Activated naive CD4-positive, alpha-beta T cell treated with anti-CD3 and anti-CD28 coated beads, Interleukin-2, amount 50 U/mL, for 24 hours (primary cell): ENCODE results near the gene EPHB6.

Experiments used
- H3K27ac Mint-ChIP-seq: one replicate; pipeline ENCODE4 v1.8.0; 2021; ENCODE audit warnings: mild to moderate bottlenecking, mixed read lengths
- H3K27me3 Mint-ChIP-seq: one replicate; pipeline ENCODE4 v1.8.0; 2021; ENCODE audit warnings: mixed read lengths
- H3K36me3 Mint-ChIP-seq: one replicate; pipeline ENCODE4 v1.8.0; 2021; ENCODE audit warnings: mixed read lengths
- H3K4me1 Mint-ChIP-seq: one replicate; pipeline ENCODE4 v1.8.0; 2021; ENCODE audit warnings: mixed read lengths
- H3K4me3 Mint-ChIP-seq: one replicate; pipeline ENCODE4 v1.8.0; 2021; ENCODE audit warnings: mild to moderate bottlenecking, mixed read lengths
- H3K9me3 Mint-ChIP-seq: one replicate; pipeline ENCODE4 v1.8.0; 2021; ENCODE audit warnings: mixed read lengths

EPHB6 gene

GRCh38 chr7:142815134-142815533 is 39.7 kb upstream of the EPHB6 start:
- H3K4me3 Mint-ChIP-seq: peak overlapping the region; percentile 42
- H3K4me1 Mint-ChIP-seq: peaks cover 79% of the 10 kb centered on the region
- H3K27ac Mint-ChIP-seq: peak overlapping the region; percentile 14
- H3K27me3 Mint-ChIP-seq: no peaks in the 10 kb centered on the region
- H3K36me3 Mint-ChIP-seq: peaks cover 1% of the 10 kb centered on the region
- H3K9me3 Mint-ChIP-seq: no peaks in the 10 kb centered on the region

DNA sequence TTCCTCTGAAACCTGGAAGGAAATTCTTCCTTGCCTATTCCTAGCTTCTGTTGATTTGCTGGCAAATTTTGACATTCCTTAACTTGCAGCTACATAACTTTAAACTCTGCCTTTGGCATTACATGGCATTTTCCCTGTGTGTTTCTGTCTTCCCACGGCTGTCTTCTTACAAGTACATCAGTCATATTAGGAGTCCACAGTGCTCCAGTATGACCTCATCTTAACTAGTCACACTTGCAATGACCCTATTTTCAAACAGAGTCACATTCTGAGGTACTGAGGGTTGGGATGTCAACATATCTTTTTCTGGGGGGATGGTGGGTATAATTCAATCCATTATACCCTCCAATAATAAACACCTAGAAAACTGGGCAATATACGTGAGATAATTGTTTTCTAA is 37.4 kb upstream of the EPHB6 start:
- Mint-ChIP-seq H3K4me3 (no peak overlapping the region), H3K36me3 (peaks cover 8% of the 10 kb centered on the region), H3K4me1 (peaks cover 66% of the 10 kb centered on the region), H3K27ac (no peak overlapping the region), H3K27me3 (no peaks in the 10 kb centered on the region), H3K9me3 (peaks cover 10% of the 10 kb centered on the region)

- Mint-ChIP-seq H3K27me3 (no peaks in the 10 kb centered on the region), H3K36me3 (peaks cover 8% of the 10 kb centered on the region)
Measured at GRCh38 chr7:142819530-142819929, 35.3 kb upstream of the EPHB6 start.

DNA sequence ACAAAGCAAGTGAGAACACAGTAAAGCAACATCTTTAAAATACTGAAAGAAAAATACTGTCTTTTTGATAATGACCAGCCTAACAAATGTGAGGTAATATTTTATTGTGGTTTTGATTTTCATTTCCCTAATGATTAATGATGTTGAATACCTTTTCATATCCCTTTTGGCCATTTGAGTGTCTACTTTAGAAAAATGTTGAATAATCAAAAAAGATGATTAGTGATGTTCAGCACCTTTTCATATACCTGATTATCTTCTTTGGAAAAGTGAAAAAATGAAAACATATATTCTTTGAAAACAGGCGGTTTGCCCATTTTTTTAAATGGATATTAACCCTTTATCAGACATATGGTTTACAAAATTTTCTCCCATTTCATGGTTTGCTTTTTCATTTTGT is 32.2 kb upstream of the EPHB6 start:
- Mint-ChIP-seq H3K4me3 (no peak overlapping the region), H3K9me3 (peaks cover 15% of the 10 kb centered on the region), H3K36me3 (peaks cover 12% of the 10 kb centered on the region), H3K4me1 (peaks cover 27% of the 10 kb centered on the region), H3K27ac (no peak overlapping the region), H3K27me3 (no peaks in the 10 kb centered on the region)

More at GRCh38 chr7:142819530-142819929, 35.3 kb upstream of the EPHB6 start:
- Mint-ChIP-seq H3K9me3 (peaks cover 10% of the 10 kb centered on the region), H3K4me1 (peaks cover 46% of the 10 kb centered on the region), H3K27ac (no peak overlapping the region), H3K4me3 (no peak overlapping the region)

DNA sequence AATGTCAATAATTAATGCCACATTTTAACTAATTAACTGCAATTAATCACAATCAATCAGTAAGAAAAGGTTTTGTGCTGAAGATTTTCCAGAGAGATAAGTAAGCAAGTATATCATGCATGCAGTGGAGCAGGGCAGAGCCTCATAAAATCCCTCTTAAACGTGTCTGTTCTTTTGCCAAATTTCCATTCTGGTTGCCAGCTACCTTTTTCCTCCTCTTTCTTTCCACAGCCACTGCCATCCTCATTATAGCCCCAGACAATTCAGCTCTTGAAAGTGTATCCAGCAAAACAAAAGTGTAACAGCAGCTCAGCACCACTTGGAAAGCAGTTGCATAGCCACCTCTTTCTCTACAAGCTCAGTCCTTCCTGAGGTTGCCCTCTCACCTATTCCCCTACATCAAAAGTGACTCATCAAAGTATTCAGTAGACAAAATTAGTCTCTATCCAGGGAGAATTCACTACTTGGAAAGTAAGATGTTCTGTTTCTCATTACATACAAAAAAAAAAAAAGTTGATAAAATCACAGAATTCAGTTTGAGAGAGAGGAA is 26.9 kb upstream of the EPHB6 start:
- peaks cover 4% of the 10 kb centered on the region for H3K36me3 Mint-ChIP-seq
- H3K4me1 Mint-ChIP-seq: peaks cover 23% of the 10 kb centered on the region
- H3K9me3 Mint-ChIP-seq: peaks cover 5% of the 10 kb centered on the region
- no peaks in the 10 kb centered on the region for H3K27me3 Mint-ChIP-seq
- no peak overlapping the region for H3K4me3 Mint-ChIP-seq
- H3K27ac Mint-ChIP-seq: no peak overlapping the region

DNA sequence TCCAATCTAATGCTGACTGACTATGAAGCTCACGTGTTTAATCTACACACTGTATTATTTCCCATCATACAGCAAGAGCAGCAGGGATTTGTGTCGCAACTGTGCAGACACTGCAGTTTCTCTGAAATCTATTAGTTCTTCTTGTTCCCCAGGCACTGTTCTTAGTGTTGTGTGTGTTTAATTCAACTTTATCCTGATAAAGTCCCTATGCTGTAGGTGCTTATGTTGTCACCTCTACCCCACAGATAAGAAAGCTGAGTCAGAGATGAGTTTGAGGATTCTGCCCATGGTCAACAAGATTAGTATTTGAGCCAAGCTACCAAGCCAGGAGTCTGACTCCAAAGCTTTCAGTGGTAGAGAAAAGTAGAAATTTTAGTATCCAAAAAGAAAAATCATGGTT is 22.5 kb upstream of the EPHB6 start:
- Mint-ChIP-seq H3K36me3 (no peaks in the 10 kb centered on the region), H3K9me3 (no peaks in the 10 kb centered on the region), H3K27ac (no peak overlapping the region), H3K4me3 (no peak overlapping the region), H3K27me3 (no peaks in the 10 kb centered on the region), H3K4me1 (peaks cover 50% of the 10 kb centered on the region)

DNA sequence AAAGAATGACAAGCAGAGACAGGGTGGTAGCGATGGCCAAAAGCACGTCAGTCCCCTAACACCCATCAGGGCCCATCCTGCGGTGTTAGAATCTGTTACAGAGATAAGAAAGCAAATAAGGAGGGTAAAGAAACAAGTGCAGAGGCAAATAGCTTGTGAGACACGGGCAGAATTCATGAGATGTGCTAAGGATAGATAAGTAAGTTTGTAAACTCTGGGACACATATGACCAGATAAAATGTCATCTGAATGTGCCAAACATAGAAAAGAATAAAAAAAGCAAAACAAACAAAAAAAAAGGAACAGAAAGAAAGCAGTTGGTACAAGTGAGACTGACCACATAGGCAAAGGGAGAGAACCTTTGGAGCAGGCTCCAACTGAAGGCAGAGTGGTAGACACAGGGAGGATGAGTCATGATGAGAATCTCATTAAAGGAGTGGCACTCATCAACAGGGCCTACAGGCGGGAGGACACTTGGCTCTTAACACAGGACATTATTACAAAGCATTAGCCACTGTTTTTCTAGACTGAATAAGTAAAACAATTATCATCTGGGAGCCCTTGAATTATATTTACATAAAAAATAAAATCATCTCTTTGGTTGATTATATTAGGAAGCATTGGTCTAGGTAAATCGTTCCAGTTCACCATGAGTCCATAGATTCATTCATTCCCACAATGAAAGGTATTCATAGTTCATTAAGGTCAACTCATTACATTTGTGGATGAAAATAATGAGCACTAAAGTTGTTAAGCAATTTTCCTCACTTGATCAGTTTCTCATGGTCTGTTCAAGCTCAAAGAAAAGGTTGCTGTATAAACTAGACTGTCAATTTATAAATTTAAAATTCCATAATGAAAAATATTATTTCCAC is 21.5 kb upstream of the EPHB6 start:
- Mint-ChIP-seq H3K27me3 (no peaks in the 10 kb centered on the region), H3K27ac (no peak overlapping the region), H3K4me1 (peaks cover 45% of the 10 kb centered on the region), H3K4me3 (no peak overlapping the region), H3K36me3 (no peaks in the 10 kb centered on the region), H3K9me3 (no peaks in the 10 kb centered on the region)

- Mint-ChIP-seq H3K27ac (peak overlapping the region; percentile 82), H3K4me3 (peak overlapping the region; percentile 50), H3K9me3 (no peaks in the 10 kb centered on the region), H3K36me3 (no peaks in the 10 kb centered on the region), H3K4me1 (peaks cover 43% of the 10 kb centered on the region), H3K27me3 (no peaks in the 10 kb centered on the region)
Measured at GRCh38 chr7:142835487-142835886, 19.4 kb upstream of the EPHB6 start.

- no peak overlapping the region for H3K27ac Mint-ChIP-seq
- H3K4me3 Mint-ChIP-seq: no peak overlapping the region
- H3K36me3 Mint-ChIP-seq: no peaks in the 10 kb centered on the region
- H3K27me3 Mint-ChIP-seq: no peaks in the 10 kb centered on the region
- H3K4me1 Mint-ChIP-seq: peaks cover 37% of the 10 kb centered on the region
- no peaks in the 10 kb centered on the region for H3K9me3 Mint-ChIP-seq
Measured at GRCh38 chr7:142836426-142836825, 18.4 kb upstream of the EPHB6 start.

GRCh38 chr7:142838461-142839213 is 16.2 kb upstream of the EPHB6 start:
- Mint-ChIP-seq H3K9me3 (no peaks in the 10 kb centered on the region), H3K27ac (no peak overlapping the region), H3K4me3 (no peak overlapping the region), H3K4me1 (peaks cover 23% of the 10 kb centered on the region), H3K36me3 (no peaks in the 10 kb centered on the region), H3K27me3 (no peaks in the 10 kb centered on the region)

- H3K27ac Mint-ChIP-seq: no peak overlapping the region
- no peak overlapping the region for H3K4me3 Mint-ChIP-seq
- H3K36me3 Mint-ChIP-seq: no peaks in the 10 kb centered on the region
- no peaks in the 10 kb centered on the region for H3K27me3 Mint-ChIP-seq
- no peaks in the 10 kb centered on the region for H3K4me1 Mint-ChIP-seq
- no peaks in the 10 kb centered on the region for H3K9me3 Mint-ChIP-seq
Measured at GRCh38 chr7:142842251-142842766, 12.6 kb upstream of the EPHB6 start.

DNA sequence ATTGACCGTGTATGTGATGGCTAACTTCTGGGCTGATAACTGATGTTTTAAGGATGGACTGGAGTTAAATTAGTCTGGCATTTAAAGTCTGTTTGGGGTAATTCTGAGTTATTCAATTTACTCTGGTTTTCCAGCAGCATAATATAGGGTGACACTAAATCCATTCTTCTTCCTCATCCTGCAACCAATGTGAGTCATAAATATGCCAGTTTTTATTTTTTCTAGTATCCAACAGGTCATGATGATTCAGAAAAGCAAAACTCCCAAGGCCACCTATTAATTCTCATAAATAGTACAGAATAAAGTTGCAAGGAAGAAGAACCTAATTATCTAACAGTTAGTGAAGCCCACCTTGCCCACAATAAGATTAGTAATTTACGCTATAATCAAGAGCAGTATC is 7.5 kb upstream of the EPHB6 start:
- H3K9me3 Mint-ChIP-seq: no peaks in the 10 kb centered on the region

DNA sequence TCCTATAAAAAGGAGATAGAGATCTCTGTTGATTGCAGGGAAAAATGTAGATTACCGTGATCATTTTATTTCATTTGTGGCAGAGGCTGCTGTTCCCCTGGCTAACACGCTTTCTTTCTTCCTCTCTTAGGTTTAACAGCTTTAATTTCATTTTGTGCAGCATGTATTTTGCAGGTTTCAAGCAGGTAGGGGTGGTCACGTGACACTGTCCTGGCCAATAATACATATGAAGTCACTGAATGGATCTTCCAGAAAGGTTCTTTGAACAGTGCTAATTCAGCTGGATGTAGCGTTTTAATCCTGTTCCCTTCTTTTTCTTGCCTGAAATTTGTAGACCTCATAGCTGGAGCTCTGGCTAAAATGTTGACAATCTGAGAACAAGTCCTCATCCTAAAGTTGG is 3.6 kb upstream of the EPHB6 start:
- Mint-ChIP-seq H3K27me3 (no peaks in the 10 kb centered on the region), H3K4me1 (peaks cover 27% of the 10 kb centered on the region), H3K27ac (no peak overlapping the region), H3K36me3 (no peaks in the 10 kb centered on the region), H3K9me3 (no peaks in the 10 kb centered on the region), H3K4me3 (no peak overlapping the region)

More for the DNA sequence above, 7.5 kb upstream of the EPHB6 start:
- Mint-ChIP-seq H3K4me1 (peaks cover 9% of the 10 kb centered on the region), H3K36me3 (no peaks in the 10 kb centered on the region), H3K4me3 (no peak overlapping the region), H3K27ac (no peak overlapping the region), H3K27me3 (no peaks in the 10 kb centered on the region)

DNA sequence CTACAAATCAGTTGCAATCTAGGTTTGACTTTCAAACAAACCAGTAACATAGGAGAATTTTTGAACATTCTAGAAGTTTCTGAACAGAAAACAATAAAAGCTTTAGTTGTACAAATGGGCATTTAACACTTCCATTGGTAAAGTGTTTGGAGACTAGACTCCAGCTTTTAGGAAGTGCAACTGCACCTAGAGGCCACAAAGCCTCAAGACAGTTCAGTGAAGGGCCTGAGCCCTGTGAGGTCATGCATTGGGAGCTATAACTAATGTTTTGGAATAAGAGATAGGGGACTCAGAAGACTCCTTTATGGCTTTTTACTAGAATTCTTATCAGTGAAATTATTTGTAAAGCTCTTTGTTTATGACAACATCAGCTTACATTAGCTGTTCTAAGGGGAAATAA is 3.0 kb upstream of the EPHB6 start:
- peaks cover 31% of the 10 kb centered on the region for H3K4me1 Mint-ChIP-seq
- H3K36me3 Mint-ChIP-seq: no peaks in the 10 kb centered on the region
- no peaks in the 10 kb centered on the region for H3K9me3 Mint-ChIP-seq
- H3K27me3 Mint-ChIP-seq: no peaks in the 10 kb centered on the region
- no peak overlapping the region for H3K27ac Mint-ChIP-seq
- H3K4me3 Mint-ChIP-seq: no peak overlapping the region

GRCh38 chr7:142853739-142854371 is 1.0 kb upstream of the EPHB6 start:
- Mint-ChIP-seq H3K4me3 (peak overlapping the region; percentile 98), H3K9me3 (no peaks in the 10 kb centered on the region), H3K36me3 (no peaks in the 10 kb centered on the region), H3K27ac (peak overlapping the region; percentile 79), H3K27me3 (no peaks in the 10 kb centered on the region), H3K4me1 (peaks cover 40% of the 10 kb centered on the region)
